Caco-2 (cell line): ENCODE measurements around the gene FIGNL1. TPM values are rescaled to one million over a fixed set of nuclear protein-coding genes. Genes with fewer than 3 reads are reported as not detected.

ENCODE experiments used
- BruUV-seq: library from RNA; stranded (reverse); fragments of 400-500 nt; replicated peaks from 2 replicates; lab custom pipeline; 2021; lab: Mats Ljungman, UMichigan
- CTCF ChIA-PET: fragments of 300-600 bp; sonication (Branson Sonifier 250); formaldehyde crosslinking; loops from one replicate; lab custom pipeline; 2022; ENCODE audit warnings: antibody characterized with exemption; lab: Charles Lee
- POLR2A ChIA-PET: fragments of 300-600 bp; sonication (Branson Sonifier 250); formaldehyde crosslinking; loops from one replicate; lab custom pipeline; 2022; ENCODE audit warnings: antibody characterized with exemption; lab: Charles Lee
- DNase-seq, 2 experiments: peaks; one replicate each; pipeline versions ENCODE4 v3.0.0 to v3.0.0-alpha.2; 2020 to 2022
- H3K27me3 ChIP-seq: replicated peaks from 2 replicates; pipeline ENCODE4 v1.6.0; 2011; ENCODE audit warnings: low read length; ENCODE audit not compliant: control insufficient read depth, insufficient read depth
- H3K36me3 ChIP-seq: 2 replicates; pipeline ENCODE4 v1.5.1; 2011; ENCODE audit warnings: low read length; ENCODE audit not compliant: control insufficient read depth, insufficient read depth
- H3K4me1 ChIP-seq: fragments of 250-450 bp; sonication (Bioruptor Pico); 2 replicates; pipeline ENCODE4 v1.5.1; 2020; ENCODE audit warnings: mild to moderate bottlenecking
- H3K4me3 ChIP-seq: 2 replicates; pipeline ENCODE4 v1.5.1; 2011; ENCODE audit warnings: low read depth, mild to moderate bottlenecking, control low read depth, low read length
- H3K9me3 ChIP-seq: fragments of 250-450 bp; sonication (Bioruptor Pico); 2 replicates; pipeline ENCODE4 v1.5.1; 2020; ENCODE audit warnings: mild to moderate bottlenecking, moderate library complexity
- H3K27ac Mint-ChIP-seq: one replicate; pipeline ENCODE4 v1.8.0; 2022; ENCODE audit warnings: mixed read lengths; ENCODE audit not compliant: unreplicated experiment
- H3K27me3 Mint-ChIP-seq: one replicate; pipeline ENCODE4 v1.8.0; 2022; ENCODE audit warnings: mixed read lengths; ENCODE audit not compliant: insufficient read depth, unreplicated experiment
- H3K36me3 Mint-ChIP-seq: one replicate; pipeline ENCODE4 v1.8.0; 2022; ENCODE audit warnings: mild to moderate bottlenecking, mixed read lengths; ENCODE audit not compliant: insufficient read depth, unreplicated experiment
- H3K4me1 Mint-ChIP-seq: one replicate; pipeline ENCODE4 v1.8.0; 2022; ENCODE audit warnings: low read depth, mixed read lengths; ENCODE audit not compliant: unreplicated experiment
- H3K4me3 Mint-ChIP-seq: one replicate; pipeline ENCODE4 v1.8.0; 2022; ENCODE audit warnings: mild to moderate bottlenecking, moderate library complexity, mixed read lengths; ENCODE audit not compliant: unreplicated experiment
- H3K9me3 Mint-ChIP-seq: one replicate; pipeline ENCODE4 v1.8.0; 2022; ENCODE audit warnings: mixed read lengths; ENCODE audit not compliant: unreplicated experiment
- intact Hi-C: fragments of 100-400 bp; cut with micrococcal nuclease; formaldehyde crosslinking; loops from one replicate; pipeline ENCODE4 v1.10.0; 2022; ENCODE audit not compliant: unreplicated experiment
- total RNA-seq: library from RNA; stranded (reverse); gene quantifications from 2 replicates; pipeline ENCODE4 v1.2.3, GENCODE V29; 2022
- TF ChIP-seq, protein P1 (sequence below), 2 experiments: fragments of 200-600 bp in 1 of 2; IDR thresholded peaks; 1 replicate in 1 of 2; 2 replicates in 1 of 2; pipeline versions ENCODE4 v1.5.1 to v1.8.0; 2011 to 2022; ENCODE audit warnings: antibody characterized with exemption in 1 of 2, control low read depth in 1 of 2, inconsistent platforms in 1 of 2, low read depth in 1 of 2, low read length in 1 of 2, mild to moderate bottlenecking in 1 of 2, moderate library complexity in 1 of 2; ENCODE audit not compliant: insufficient read depth in 1 of 2, severe bottlenecking in 1 of 2, unreplicated experiment in 1 of 2

Gene FIGNL1
- total RNA-seq, 1 experiment from 2014 or later = 47.2 TPM

DNA sequence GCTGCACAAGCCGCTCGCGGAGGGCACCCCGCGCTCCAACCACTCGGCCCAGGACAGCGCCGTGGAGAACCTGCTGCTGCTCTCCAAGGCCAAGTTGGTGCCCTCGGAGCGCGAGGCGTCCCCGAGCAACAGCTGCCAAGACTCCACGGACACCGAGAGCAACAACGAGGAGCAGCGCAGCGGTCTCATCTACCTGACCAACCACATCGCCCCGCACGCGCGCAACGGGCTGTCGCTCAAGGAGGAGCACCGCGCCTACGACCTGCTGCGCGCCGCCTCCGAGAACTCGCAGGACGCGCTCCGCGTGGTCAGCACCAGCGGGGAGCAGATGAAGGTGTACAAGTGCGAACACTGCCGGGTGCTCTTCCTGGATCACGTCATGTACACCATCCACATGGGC is 50.0 kb downstream of the FIGNL1 start:
- Mint-ChIP-seq H3K9me3 (no peaks in the 10 kb centered on the region), H3K27ac (no peak overlapping the region), H3K4me1 (no peaks in the 10 kb centered on the region), H3K4me3 (no peak overlapping the region), H3K36me3 (peaks cover 6% of the 10 kb centered on the region), H3K27me3 (peaks cover 29% of the 10 kb centered on the region)
- no peak overlapping the region for H3K4me3 ChIP-seq
- no peaks in the 10 kb centered on the region for H3K36me3 ChIP-seq
- intact Hi-C loops = no loop called here
- H3K4me1 ChIP-seq = no peaks in the 10 kb centered on the region
- CTCF ChIA-PET = no interaction called here
- no TSS peak for BruUV-seq
- POLR2A ChIA-PET = no interaction called here
- TF ChIP-seq, protein P1, sequence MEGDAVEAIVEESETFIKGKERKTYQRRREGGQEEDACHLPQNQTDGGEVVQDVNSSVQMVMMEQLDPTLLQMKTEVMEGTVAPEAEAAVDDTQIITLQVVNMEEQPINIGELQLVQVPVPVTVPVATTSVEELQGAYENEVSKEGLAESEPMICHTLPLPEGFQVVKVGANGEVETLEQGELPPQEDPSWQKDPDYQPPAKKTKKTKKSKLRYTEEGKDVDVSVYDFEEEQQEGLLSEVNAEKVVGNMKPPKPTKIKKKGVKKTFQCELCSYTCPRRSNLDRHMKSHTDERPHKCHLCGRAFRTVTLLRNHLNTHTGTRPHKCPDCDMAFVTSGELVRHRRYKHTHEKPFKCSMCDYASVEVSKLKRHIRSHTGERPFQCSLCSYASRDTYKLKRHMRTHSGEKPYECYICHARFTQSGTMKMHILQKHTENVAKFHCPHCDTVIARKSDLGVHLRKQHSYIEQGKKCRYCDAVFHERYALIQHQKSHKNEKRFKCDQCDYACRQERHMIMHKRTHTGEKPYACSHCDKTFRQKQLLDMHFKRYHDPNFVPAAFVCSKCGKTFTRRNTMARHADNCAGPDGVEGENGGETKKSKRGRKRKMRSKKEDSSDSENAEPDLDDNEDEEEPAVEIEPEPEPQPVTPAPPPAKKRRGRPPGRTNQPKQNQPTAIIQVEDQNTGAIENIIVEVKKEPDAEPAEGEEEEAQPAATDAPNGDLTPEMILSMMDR (IDR thresholded peaks at IDR 0.05; ENCODE audit: insufficient read depth in 1 of 2, low read depth in 1 of 2, low read length in 1 of 2, severe bottlenecking in 1 of 2, unreplicated experiment in 1 of 2) = no peak
- H3K9me3 ChIP-seq = no peaks in the 10 kb centered on the region
- H3K27me3 ChIP-seq = no peaks in the 10 kb centered on the region
- DNase-seq = no peak

DNA sequence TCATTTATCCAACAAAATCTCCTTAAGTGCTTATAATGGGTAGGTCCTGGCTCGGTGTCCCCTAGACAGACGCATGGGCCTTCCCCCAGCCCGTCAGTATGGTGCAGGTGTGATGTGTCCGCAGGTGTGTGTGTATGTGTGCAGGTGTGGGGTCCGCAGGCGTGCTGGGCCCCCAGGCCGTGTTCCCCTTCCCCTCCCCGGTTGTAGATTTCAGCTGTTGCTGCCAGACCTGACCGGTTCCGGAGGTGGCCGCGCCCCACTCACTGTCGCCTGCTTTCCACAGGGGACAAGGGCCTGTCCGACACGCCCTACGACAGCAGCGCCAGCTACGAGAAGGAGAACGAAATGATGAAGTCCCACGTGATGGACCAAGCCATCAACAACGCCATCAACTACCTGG is 50.5 kb downstream of the FIGNL1 start:
- Mint-ChIP-seq H3K27me3 (peaks cover 29% of the 10 kb centered on the region), H3K36me3 (peaks cover 6% of the 10 kb centered on the region), H3K27ac (no peak overlapping the region), H3K4me3 (no peak overlapping the region), H3K4me1 (no peaks in the 10 kb centered on the region), H3K9me3 (no peaks in the 10 kb centered on the region)
- Histone ChIP-seq H3K27me3 (no peaks in the 10 kb centered on the region), H3K36me3 (no peaks in the 10 kb centered on the region), H3K9me3 (no peaks in the 10 kb centered on the region), H3K4me3 (no peak overlapping the region), H3K4me1 (no peaks in the 10 kb centered on the region)
- DNase-seq = no peak
- POLR2A ChIA-PET = no interaction called here
- no TSS peak for BruUV-seq
- intact Hi-C loops = no loop called here
- TF ChIP-seq, protein P1 (IDR thresholded peaks at IDR 0.05; ENCODE audit: insufficient read depth in 1 of 2, low read depth in 1 of 2, low read length in 1 of 2, severe bottlenecking in 1 of 2, unreplicated experiment in 1 of 2) = no peak
- CTCF ChIA-PET = no interaction called here

DNA sequence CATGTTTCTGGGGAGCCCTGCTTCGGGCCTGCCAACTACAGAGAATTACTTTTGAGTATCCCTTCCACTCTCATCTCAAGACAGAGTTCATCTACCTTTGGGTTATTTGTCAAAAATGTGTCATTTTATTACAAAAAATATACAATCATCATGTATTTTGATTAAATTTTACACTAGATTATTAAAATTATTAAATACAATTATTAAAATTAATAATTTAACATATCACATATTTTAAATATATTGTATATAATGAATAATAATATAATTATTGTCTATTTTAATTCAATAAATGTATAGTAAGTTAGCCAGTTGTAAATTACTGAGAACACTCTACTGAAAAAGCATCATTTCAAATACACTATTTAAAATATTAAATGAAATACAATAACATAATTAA is 50.9 kb downstream of the FIGNL1 start:
- Histone ChIP-seq H3K27me3 (no peaks in the 10 kb centered on the region), H3K4me1 (no peaks in the 10 kb centered on the region), H3K9me3 (no peaks in the 10 kb centered on the region), H3K36me3 (no peaks in the 10 kb centered on the region), H3K4me3 (no peak overlapping the region)
- no peaks in the 10 kb centered on the region for H3K9me3 Mint-ChIP-seq
- H3K4me3 Mint-ChIP-seq = no peak overlapping the region
- H3K36me3 Mint-ChIP-seq = peaks cover 6% of the 10 kb centered on the region
- intact Hi-C loops = no loop called here
- DNase-seq = no peak
- POLR2A ChIA-PET = no interaction called here
- BruUV-seq = no TSS peak
- TF ChIP-seq, protein P1 (IDR thresholded peaks at IDR 0.05; ENCODE audit: insufficient read depth in 1 of 2, low read depth in 1 of 2, low read length in 1 of 2, severe bottlenecking in 1 of 2, unreplicated experiment in 1 of 2) = no peak
- H3K27me3 Mint-ChIP-seq = peaks cover 29% of the 10 kb centered on the region
- H3K27ac Mint-ChIP-seq = no peak overlapping the region
- CTCF ChIA-PET = no interaction called here
- no peaks in the 10 kb centered on the region for H3K4me1 Mint-ChIP-seq
